ENCODE data around the gene SNX9.

SNX9 gene

DNA sequence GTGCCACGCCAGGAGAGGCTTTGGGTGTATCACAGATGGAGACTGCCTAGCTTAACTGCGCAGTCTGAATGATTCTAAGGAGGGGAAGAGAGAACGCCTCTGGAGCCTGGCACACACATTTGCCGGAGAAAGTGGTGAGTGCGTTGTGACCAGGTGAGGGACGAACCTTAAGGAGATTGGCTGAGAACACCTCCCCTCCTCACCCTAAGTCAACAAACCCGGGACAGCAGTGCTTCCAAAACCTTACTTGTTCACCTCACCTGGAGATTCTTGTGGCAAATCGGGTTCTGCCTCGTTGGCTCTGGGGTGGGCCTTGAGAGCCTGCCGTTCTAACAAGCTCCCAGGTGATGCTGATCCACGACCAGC lies 168.0 kb downstream of the SNX9 start:
- TF ChIP-seq, protein P1, sequence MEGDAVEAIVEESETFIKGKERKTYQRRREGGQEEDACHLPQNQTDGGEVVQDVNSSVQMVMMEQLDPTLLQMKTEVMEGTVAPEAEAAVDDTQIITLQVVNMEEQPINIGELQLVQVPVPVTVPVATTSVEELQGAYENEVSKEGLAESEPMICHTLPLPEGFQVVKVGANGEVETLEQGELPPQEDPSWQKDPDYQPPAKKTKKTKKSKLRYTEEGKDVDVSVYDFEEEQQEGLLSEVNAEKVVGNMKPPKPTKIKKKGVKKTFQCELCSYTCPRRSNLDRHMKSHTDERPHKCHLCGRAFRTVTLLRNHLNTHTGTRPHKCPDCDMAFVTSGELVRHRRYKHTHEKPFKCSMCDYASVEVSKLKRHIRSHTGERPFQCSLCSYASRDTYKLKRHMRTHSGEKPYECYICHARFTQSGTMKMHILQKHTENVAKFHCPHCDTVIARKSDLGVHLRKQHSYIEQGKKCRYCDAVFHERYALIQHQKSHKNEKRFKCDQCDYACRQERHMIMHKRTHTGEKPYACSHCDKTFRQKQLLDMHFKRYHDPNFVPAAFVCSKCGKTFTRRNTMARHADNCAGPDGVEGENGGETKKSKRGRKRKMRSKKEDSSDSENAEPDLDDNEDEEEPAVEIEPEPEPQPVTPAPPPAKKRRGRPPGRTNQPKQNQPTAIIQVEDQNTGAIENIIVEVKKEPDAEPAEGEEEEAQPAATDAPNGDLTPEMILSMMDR (IDR thresholded peaks at IDR 0.05), result no peak
- H3K27me3 ChIP-seq (ENCODE audit: control insufficient read depth, insufficient read depth, low read length), result no peaks in the 10 kb centered on the region
- H3K4me2 ChIP-seq (ENCODE audit: low read length), result no peak overlapping the region
- H2AFZ ChIP-seq, result no peak overlapping the region
- no peak overlapping the region for H3K27ac ChIP-seq
- H3K9me3 ChIP-seq (ENCODE audit: control insufficient read depth, low read length), result no peaks in the 10 kb centered on the region
- H3K4me1 ChIP-seq, result peaks cover 15% of the 10 kb centered on the region
- H3K4me3 ChIP-seq (ENCODE audit: low read depth, low read length), result no peak overlapping the region
- no peaks in the 10 kb centered on the region for H3K79me2 ChIP-seq
- H3K9ac ChIP-seq, result no peak overlapping the region
- no peaks in the 10 kb centered on the region for H3K36me3 ChIP-seq (ENCODE audit: control insufficient read depth, insufficient read depth, low read length)

DNA sequence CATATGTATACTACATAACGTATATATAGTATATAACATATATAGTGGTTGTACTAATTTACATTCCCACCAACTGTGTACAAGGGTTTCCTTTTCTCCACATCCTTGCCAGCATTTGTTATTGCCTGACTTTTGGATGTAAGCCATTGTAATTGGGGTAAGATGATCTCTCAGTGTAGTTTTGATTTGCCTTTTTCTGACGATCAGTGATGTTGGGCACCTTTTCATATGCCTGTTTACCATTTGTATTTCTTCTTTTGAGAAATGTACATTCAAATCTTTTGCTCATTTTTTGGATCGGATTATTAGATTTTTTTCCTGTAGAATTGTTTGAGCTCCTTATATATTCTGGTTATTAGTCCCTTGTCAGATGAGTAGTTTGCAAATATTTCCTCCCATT lies 170.0 kb downstream of the SNX9 start:
- H3K36me3 ChIP-seq (ENCODE audit: control insufficient read depth, insufficient read depth, low read length), result no peaks in the 10 kb centered on the region
- TF ChIP-seq, protein P1 (IDR thresholded peaks at IDR 0.05), result no peak
- H3K27ac ChIP-seq, result no peak overlapping the region
- H2AFZ ChIP-seq, result no peak overlapping the region
- no peak overlapping the region for H3K4me3 ChIP-seq (ENCODE audit: low read depth, low read length)
- no peaks in the 10 kb centered on the region for H3K79me2 ChIP-seq
- H3K4me1 ChIP-seq, result peaks cover 15% of the 10 kb centered on the region
- no peaks in the 10 kb centered on the region for H3K9me3 ChIP-seq (ENCODE audit: control insufficient read depth, low read length)
- H3K9ac ChIP-seq, result no peak overlapping the region
- no peaks in the 10 kb centered on the region for H3K27me3 ChIP-seq (ENCODE audit: control insufficient read depth, insufficient read depth, low read length)
- H3K4me2 ChIP-seq (ENCODE audit: low read length), result no peak overlapping the region

DNA sequence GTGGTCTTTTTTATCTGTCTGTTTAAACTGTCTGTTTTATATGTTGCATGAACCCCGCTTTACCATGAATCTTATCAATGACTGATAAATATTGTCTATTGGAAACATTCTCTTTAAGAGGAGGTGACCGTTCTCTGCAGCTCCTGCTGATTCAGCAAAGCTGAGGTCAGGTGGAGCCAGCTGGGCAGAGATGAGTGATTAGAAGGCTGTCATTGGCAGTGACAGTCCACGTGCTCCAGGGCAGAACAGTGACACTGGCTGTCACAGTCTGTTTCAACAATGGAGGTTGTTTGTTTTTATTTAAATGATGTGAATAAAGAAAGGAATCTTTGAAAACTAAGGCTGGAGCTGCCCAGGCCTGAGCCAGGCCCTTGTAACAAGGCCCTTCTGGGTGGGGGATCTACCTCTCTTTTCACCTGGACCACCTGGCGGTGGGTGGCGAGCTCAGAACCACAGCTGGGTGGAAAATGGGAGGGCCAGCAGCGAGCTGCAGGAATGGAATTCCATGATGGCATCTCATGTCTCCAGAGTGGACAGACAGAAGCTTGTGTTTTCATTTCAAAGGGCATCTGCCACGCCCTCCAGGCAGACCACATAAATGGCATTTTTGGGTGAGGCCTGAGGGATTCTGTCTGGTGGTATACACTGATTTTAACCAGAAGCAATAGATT lies 171.2 kb downstream of the SNX9 start:
- H3K9me3 ChIP-seq (ENCODE audit: control insufficient read depth, low read length), result no peaks in the 10 kb centered on the region
- no peak overlapping the region for H3K4me3 ChIP-seq (ENCODE audit: low read depth, low read length)
- no peaks in the 10 kb centered on the region for H3K79me2 ChIP-seq
- TF ChIP-seq, protein P1 (IDR thresholded peaks at IDR 0.05), result no peak
- no peak overlapping the region for H3K27ac ChIP-seq
- H3K9ac ChIP-seq, result no peak overlapping the region
- H3K4me2 ChIP-seq (ENCODE audit: low read length), result no peak overlapping the region
- H3K36me3 ChIP-seq (ENCODE audit: control insufficient read depth, insufficient read depth, low read length), result no peaks in the 10 kb centered on the region
- H3K27me3 ChIP-seq (ENCODE audit: control insufficient read depth, insufficient read depth, low read length), result no peaks in the 10 kb centered on the region
- peaks cover 15% of the 10 kb centered on the region for H3K4me1 ChIP-seq
- H2AFZ ChIP-seq, result peak overlapping the region; percentile 59
